Measurements from ENCODE around the gene MRPL44.

MRPL44 gene

DNA sequence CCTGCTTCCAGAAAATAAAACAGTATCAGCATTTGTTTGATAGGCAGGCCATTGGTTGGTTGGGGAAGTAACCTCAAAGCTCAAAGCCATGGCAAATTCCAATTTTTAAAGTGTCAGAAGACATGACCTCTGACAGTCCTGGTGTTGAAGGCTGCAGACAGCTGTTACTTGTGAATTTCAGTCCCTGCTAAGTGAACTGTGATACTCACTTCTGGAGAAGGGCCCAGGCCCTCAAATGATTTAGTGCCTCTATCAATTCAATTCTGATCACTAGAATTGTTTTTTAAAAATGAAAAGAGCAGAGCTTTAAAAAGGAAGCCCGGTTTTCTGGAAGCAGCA lies 23.1 kb downstream of the MRPL44 start:
- Mint-ChIP-seq H3K36me3 (ENCODE audit: low read depth) (peaks cover 14% of the 10 kb centered on the region), H3K9me3 (no peaks in the 10 kb centered on the region), H3K27ac (no peak overlapping the region), H3K4me1 (no peaks in the 10 kb centered on the region), H3K27me3 (ENCODE audit: low read depth) (no peaks in the 10 kb centered on the region), H3K4me3 (no peak overlapping the region)
- TF ChIP-seq, protein P1, sequence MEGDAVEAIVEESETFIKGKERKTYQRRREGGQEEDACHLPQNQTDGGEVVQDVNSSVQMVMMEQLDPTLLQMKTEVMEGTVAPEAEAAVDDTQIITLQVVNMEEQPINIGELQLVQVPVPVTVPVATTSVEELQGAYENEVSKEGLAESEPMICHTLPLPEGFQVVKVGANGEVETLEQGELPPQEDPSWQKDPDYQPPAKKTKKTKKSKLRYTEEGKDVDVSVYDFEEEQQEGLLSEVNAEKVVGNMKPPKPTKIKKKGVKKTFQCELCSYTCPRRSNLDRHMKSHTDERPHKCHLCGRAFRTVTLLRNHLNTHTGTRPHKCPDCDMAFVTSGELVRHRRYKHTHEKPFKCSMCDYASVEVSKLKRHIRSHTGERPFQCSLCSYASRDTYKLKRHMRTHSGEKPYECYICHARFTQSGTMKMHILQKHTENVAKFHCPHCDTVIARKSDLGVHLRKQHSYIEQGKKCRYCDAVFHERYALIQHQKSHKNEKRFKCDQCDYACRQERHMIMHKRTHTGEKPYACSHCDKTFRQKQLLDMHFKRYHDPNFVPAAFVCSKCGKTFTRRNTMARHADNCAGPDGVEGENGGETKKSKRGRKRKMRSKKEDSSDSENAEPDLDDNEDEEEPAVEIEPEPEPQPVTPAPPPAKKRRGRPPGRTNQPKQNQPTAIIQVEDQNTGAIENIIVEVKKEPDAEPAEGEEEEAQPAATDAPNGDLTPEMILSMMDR (IDR thresholded peaks at IDR 0.05; ENCODE audit: unreplicated experiment in 3 of 3), result no peak

DNA sequence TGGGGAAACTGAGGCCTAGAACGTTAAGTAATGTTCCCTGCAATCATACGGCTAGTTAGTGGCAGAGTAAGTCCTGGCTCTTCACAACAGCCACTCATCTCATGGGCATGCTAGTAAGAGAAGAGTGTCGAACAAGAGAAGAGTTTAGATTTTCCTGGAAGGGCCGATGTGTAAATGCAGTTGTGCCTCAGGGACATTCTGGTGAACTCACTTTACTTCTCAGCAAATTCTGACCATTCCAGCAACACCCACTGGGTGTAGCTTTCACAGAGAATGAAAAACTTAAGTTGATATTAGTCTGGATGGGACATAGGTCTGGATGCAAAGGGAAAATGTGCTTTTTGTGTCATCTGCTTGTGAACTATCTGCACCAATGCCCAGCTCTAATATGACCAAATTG lies 23.5 kb downstream of the MRPL44 start:
- Mint-ChIP-seq H3K36me3 (ENCODE audit: low read depth) (peaks cover 16% of the 10 kb centered on the region), H3K27me3 (ENCODE audit: low read depth) (no peaks in the 10 kb centered on the region), H3K27ac (no peak overlapping the region), H3K4me1 (no peaks in the 10 kb centered on the region), H3K4me3 (no peak overlapping the region), H3K9me3 (no peaks in the 10 kb centered on the region)
- TF ChIP-seq, protein P1 (IDR thresholded peaks at IDR 0.05; ENCODE audit: unreplicated experiment in 3 of 3), result no peak

DNA sequence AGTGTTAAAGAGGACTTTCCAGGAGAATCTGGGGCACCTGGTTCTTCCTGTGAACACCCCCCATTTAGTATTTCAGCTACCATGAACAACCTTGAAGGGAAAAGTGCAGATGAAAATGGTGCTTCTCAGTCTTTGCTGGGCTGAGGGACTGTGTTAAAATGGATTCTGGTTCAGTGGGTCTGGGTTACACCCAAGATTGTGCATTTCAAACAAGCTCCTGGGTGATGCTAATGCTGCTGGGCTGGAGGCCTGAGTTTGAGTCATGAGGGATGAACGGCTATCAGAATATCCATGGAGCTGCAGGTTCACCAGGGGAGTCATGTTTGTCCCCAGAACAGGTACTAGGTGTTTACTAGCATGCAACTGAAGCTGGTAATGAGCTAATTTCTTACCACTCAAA lies 24.0 kb downstream of the MRPL44 start:
- Mint-ChIP-seq H3K27ac (no peak overlapping the region), H3K9me3 (no peaks in the 10 kb centered on the region), H3K4me3 (no peak overlapping the region), H3K4me1 (no peaks in the 10 kb centered on the region), H3K27me3 (ENCODE audit: low read depth) (no peaks in the 10 kb centered on the region), H3K36me3 (ENCODE audit: low read depth) (peaks cover 19% of the 10 kb centered on the region)
- TF ChIP-seq, protein P1 (IDR thresholded peaks at IDR 0.05; ENCODE audit: unreplicated experiment in 3 of 3), result no peak

DNA sequence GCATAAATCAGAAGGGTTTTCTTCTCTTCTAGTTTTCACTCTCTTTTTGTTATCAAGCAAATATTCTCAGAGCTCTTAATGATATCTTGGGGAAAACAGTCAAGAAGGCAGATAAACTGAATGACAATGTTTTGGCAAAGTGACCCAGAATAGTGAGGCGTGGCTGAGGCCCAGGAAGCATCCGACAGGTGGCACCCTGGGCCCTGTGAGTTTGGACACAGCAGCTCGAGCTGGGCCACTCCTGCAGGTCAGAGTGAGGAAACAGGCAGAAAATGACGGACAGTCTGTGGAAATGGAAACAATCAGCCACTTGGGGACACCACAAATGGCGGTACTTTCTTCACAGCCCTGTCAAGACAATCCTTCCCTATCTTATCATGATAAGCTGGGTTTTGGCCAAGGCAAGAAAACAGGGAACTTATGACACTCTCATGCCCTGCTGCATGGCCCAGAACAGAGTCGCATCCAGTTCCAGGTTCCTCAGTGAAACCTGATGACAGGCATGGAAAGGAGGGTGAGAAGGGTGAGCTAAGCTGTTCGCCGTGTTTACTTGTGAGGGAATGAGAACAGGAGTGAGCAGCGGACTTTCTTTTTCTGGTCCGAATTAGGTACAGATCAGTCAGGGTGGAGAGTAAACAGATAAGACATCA lies 32.1 kb downstream of the MRPL44 start:
- Mint-ChIP-seq H3K4me1 (peaks cover 6% of the 10 kb centered on the region), H3K27ac (no peak overlapping the region), H3K9me3 (no peaks in the 10 kb centered on the region), H3K27me3 (ENCODE audit: low read depth) (no peaks in the 10 kb centered on the region), H3K36me3 (ENCODE audit: low read depth) (peaks cover 20% of the 10 kb centered on the region), H3K4me3 (no peak overlapping the region)
- TF ChIP-seq, protein P1 (IDR thresholded peaks at IDR 0.05; ENCODE audit: unreplicated experiment in 3 of 3), result no peak

DNA sequence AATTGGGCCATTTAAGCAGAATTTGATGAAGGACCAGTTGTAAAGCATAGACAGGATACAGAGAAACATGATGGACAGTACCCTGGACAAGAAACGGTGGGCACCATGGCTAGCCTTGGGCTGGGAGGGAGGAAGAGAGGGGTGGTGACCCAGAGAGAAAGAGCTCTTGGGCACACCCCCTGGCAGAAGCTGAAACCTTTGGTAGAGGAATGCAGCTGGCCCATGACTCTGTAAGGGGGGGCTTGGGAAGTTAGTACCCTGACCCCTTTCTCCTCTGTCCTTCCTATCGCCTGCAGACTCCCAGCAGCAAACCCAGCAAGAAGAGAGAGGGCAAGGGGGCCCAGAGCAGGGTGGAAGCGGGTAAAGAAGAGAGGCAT lies 32.6 kb downstream of the MRPL44 start:
- no peaks in the 10 kb centered on the region for H3K9me3 Mint-ChIP-seq
- H3K27me3 Mint-ChIP-seq (ENCODE audit: low read depth), result no peaks in the 10 kb centered on the region
- H3K27ac Mint-ChIP-seq, result peak overlapping the region in 1 of 3 experiments; percentile 2
- TF ChIP-seq, protein P1 (IDR thresholded peaks at IDR 0.05; ENCODE audit: unreplicated experiment in 3 of 3), result no peak
- H3K36me3 Mint-ChIP-seq (ENCODE audit: low read depth), result peaks cover 23% of the 10 kb centered on the region
- no peak overlapping the region for H3K4me3 Mint-ChIP-seq
- H3K4me1 Mint-ChIP-seq, result peaks cover 6% of the 10 kb centered on the region

DNA sequence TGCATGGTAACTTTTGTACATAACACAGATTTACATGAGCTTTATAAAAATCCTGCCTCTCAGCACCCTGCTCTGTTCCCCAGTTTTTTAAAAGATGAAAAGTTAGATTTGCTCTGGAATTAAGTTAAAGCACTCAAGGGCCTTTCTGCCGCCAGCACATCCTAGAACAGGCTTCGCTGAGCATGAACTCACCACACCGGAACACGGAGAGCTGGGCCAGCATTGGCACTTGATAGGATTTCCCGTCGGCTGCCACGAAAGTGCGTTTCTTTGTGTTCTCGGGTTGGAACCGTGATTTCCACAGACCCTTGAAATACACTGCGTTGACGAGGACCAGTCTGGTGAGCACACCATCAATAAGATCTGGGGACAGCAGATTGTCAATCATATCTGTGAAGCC lies 34.3 kb downstream of the MRPL44 start:
- peaks cover 24% of the 10 kb centered on the region for H3K36me3 Mint-ChIP-seq (ENCODE audit: low read depth)
- TF ChIP-seq, protein P1 (IDR thresholded peaks at IDR 0.05; ENCODE audit: unreplicated experiment in 3 of 3), result no peak
- H3K27ac Mint-ChIP-seq, result peak overlapping the region in 1 of 3 experiments; percentile 36
- H3K4me1 Mint-ChIP-seq, result peaks cover 6% of the 10 kb centered on the region
- no peak overlapping the region for H3K4me3 Mint-ChIP-seq
- no peaks in the 10 kb centered on the region for H3K9me3 Mint-ChIP-seq
- no peaks in the 10 kb centered on the region for H3K27me3 Mint-ChIP-seq (ENCODE audit: low read depth)

All from nephron (organoid).